Bronchial epithelial cell (primary cell): ENCODE measurements around the gene RANBP1. TPM values are rescaled to one million over a fixed set of nuclear protein-coding genes. Genes with fewer than 3 reads are reported as not detected.

ENCODE experiments used
- DNase-seq: peaks from one replicate; pipeline ENCODE4 v3.0.0-alpha.2; 2010; ENCODE audit warnings: low read depth
- FAIRE-seq: peaks from 2 replicates; lab custom pipeline; 2011; peaks lifted over from hg19 to GRCh38; lab: Jason Lieb, UNC
- H3K27me3 ChIP-seq: 2 replicates; pipeline ENCODE4 v1.5.1; 2011; ENCODE audit warnings: low read length; ENCODE audit not compliant: control insufficient read depth, insufficient read depth
- H3K36me3 ChIP-seq: 2 replicates; pipeline ENCODE4 v1.5.1; 2011; ENCODE audit warnings: low read length; ENCODE audit not compliant: control insufficient read depth, insufficient read depth
- H3K4me3 ChIP-seq: 2 replicates; pipeline ENCODE4 v1.5.1; 2011; ENCODE audit warnings: mild to moderate bottlenecking, low read depth, low read length, control low read depth
- total RNA-seq: library from RNA; depleted of rRNA; stranded (reverse); fragments of >200 nt; gene quantifications from 2 replicates; pipeline ENCODE4 v1.2.1, GENCODE V29; 2014
- TF ChIP-seq, protein P1 (sequence below): IDR thresholded peaks from 2 replicates; pipeline ENCODE4 v1.5.1; 2011; ENCODE audit warnings: mild to moderate bottlenecking, moderate library complexity, low read length, control low read depth, inconsistent platforms; ENCODE audit not compliant: insufficient read depth, severe bottlenecking

RANBP1 gene
- total RNA-seq, 1 donor from 2014 or later: 263 TPM

DNA sequence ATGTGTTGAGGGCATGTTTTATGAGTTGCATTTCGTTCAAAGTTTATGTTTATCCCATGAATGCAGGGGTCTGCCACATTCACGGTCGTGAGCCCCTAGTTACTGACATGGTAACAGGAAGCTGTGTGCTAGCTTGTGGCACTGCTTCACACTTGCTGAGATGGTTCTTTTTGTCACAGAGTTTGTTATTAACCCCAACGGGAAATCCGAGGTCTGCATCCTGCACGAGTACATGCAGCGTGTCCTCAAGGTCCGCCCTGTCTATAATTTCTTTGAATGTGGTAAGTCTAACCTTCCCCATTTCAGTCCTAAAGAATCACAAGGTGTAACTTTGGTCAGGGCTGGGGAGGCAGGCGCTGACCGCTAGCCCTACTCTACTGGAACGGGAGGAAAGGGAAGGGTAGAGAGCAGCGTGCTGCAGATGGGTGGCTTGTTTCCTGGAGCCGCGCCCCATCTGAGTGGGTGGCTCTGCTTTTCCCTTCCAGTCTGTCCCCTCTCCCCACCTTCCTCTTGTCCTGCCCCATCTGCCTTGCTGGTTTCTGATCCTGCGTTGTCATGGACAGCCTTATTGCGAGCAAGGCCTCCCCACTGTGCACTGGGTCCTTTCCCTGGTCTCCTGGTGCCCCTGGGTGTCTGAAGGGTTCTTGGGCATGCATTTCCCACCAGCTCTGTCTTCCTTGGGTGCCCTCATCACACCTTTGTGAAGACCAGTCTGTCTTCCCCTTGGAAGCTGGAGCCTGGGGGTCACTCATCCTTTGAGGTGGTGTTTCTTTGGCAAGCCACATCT, 24.0 kb upstream of the RANBP1 start:
- Histone ChIP-seq H3K36me3 (peaks cover 54% of the 10 kb centered on the region), H3K4me3 (no peak overlapping the region), H3K27me3 (no peaks in the 10 kb centered on the region)
- TF ChIP-seq, protein P1, sequence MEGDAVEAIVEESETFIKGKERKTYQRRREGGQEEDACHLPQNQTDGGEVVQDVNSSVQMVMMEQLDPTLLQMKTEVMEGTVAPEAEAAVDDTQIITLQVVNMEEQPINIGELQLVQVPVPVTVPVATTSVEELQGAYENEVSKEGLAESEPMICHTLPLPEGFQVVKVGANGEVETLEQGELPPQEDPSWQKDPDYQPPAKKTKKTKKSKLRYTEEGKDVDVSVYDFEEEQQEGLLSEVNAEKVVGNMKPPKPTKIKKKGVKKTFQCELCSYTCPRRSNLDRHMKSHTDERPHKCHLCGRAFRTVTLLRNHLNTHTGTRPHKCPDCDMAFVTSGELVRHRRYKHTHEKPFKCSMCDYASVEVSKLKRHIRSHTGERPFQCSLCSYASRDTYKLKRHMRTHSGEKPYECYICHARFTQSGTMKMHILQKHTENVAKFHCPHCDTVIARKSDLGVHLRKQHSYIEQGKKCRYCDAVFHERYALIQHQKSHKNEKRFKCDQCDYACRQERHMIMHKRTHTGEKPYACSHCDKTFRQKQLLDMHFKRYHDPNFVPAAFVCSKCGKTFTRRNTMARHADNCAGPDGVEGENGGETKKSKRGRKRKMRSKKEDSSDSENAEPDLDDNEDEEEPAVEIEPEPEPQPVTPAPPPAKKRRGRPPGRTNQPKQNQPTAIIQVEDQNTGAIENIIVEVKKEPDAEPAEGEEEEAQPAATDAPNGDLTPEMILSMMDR: no peak
- DNase-seq: no peak
- FAIRE-seq: peak; percentile 23

DNA sequence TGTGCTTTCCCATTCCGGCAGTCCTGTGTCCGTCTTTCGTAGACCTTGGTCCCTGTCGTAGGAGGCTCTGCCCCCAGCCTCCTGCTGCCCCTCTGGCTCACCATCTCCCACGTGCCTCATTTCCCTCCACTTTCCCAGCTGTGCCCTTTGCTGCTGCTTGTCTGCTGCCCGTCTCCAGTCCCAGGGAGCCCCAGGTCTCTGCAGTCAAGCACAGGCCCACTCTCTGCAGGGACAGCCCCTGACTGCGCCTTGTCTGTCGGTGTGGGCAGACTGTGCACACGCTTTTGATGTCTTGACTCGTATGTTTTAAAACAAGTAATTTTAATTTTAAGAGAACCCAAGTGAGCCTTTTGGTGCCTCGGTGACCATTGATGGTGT, 23.4 kb upstream of the RANBP1 start:
- FAIRE-seq (no peak), DNase-seq (no peak)
- TF ChIP-seq, protein P1: no peak
- peaks cover 49% of the 10 kb centered on the region for H3K36me3 ChIP-seq
- no peak overlapping the region for H3K4me3 ChIP-seq
- H3K27me3 ChIP-seq: no peaks in the 10 kb centered on the region

DNA sequence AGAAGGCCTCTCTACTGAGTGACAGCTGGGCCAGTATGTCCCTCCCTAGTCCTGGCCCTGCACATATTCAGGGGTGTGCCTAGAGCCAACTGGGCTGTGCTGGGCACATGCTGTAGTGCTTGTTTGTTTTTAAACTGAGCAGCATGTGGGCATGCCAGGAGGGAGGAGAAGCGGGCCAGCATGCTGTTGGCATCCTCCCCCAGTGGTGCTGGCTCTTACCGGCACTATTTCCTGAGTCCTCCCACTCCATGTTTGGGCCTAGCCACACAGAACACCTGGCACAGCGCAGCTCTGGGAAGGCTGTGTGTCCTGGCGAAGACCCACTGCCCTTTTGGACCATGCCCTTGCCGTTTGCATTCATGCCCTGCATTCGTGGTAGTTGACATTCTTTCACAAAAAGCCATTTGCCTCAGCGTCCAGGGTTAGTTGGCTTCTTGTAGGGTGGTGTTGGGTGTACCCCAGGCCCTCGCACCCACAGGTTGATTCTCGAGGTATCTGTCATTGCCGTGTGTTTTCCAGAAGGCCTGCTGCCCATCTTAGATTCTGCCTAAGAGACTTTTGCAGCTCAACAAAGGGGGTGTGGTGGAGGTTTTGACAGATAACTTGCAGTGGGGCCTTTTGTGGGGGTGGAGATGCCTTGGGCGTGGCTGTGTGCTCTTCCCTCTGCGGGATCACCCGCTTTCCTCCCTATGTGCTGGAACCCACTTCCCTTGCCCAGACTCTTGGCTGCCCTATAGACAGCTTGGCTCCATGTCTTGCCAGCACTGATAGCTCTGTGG, 22.3 kb upstream of the RANBP1 start:
- peaks cover 38% of the 10 kb centered on the region for H3K36me3 ChIP-seq
- H3K27me3 ChIP-seq: no peaks in the 10 kb centered on the region
- DNase-seq (no peak), FAIRE-seq (no peak)
- TF ChIP-seq, protein P1: no peak
- H3K4me3 ChIP-seq: no peak overlapping the region

DNA sequence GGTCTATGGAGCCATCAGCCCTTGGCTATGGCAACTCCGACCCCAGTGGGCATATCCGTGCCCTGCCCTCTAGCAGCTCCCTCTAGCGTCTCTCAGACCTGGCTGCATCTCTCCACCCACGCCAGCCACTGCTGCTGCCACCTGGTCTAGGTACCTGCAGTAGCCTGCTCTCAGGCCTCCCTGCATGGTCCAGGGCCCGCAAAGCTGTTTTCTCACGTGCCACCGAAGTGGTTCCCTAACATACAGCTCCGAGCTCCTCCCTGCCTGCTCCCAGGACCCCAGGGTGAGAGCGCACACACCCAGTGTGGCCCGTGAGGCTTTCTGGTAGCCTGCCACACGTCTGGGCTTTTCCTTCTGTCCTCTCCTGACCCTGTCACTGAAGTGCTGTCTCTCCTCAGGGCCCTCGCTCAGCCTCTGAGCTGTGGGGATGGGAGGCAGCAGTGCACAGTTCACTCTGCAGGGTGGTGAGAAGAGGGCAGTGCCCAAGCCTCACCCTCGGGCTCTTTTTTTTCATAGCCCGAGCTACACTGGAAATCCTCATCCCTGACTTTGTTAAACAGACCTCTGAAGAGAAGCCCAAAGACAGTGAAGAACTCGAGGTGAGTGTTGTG, 21.6 kb upstream of the RANBP1 start:
- FAIRE-seq: peak; percentile 91

DNA sequence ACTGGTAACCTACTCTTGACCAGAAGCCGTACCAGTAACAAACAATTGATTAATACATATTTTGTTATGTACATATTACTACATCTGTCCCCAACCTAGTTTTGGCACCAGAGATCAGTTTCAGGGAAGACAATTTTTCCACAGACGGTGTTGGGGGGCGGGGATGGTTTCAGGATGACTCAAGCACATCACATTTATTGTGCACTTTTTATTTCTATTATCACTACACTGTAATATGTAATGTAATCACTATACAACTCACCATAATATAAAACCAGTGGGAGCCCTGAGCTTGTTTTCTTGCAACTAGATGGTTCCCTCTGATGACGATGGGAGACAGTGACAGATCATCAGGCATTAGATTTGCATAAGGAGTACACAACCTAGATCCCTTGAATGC, 20.4 kb upstream of the RANBP1 start:
- FAIRE-seq (no peak), DNase-seq (no peak)
- H3K4me3 ChIP-seq: no peak overlapping the region
- TF ChIP-seq, protein P1: no peak
- H3K27me3 ChIP-seq: no peaks in the 10 kb centered on the region
- peaks cover 32% of the 10 kb centered on the region for H3K36me3 ChIP-seq

More for the DNA sequence above, 21.6 kb upstream of the RANBP1 start:
- Histone ChIP-seq H3K27me3 (no peaks in the 10 kb centered on the region), H3K36me3 (peaks cover 39% of the 10 kb centered on the region), H3K4me3 (no peak overlapping the region)
- DNase-seq: no peak
- TF ChIP-seq, protein P1: no peak
